Activated CD4-positive, alpha-beta T cell treated with anti-CD3 and anti-CD28 coated beads, Interleukin-2, amount 50 U/mL, for 48 hours (primary cell): Measurements from ENCODE around the gene MYL12A.
"Not testable (repeated sequence)": the region's sequence is repeated elsewhere in the genome, so short reads cannot be mapped to it uniquely, and the experiment has no call there.

ENCODE experiments used
- DNase-seq, 2 experiments: peaks; one replicate each; pipeline ENCODE4 v3.0.0-alpha.2; 2020

Gene MYL12A

DNA sequence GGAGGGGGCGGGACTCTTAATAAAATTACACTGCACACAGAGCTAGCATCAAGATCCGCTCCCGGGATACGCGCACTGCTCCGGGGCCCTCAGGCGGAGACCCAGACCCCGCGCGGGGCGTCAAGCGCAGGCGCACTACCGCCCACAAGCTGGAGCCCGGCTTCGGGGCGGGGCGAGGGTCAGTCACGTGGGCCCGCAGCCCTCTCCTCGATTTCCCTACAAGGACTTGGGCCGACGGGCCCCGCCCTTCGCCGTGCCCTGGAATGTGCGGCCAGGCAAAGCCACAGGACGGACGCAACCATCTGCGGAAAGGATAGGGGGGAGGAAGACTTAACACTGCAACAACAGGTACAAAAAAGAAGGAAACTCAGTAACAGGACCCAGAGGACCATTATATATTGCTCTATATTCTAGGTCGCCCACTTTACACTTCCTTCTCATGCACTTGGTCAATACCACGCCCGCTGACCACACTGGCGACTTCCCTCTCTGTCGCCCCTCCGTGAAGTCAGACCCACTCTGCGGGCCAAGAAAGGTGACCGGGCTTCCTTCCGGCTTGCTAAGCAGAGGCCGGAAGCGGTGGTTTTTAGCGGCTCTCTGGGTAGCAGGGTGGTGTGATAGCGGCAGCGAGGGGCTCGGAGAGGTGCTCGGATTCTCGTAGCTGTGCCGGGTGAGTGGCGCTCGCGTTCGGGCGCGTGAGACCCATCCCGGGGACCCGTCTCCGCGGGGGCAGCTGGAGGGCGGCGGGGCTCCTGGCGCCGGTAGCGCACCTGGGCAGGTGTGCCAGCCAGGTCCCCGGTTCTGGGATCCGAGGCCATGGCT is at the start of gene MYL12A:
MYL12A (plus strand) TSS at position 562 of the 822 bp plus-strand sequence. CDS start 5,447 bp downstream, outside the sequence.
- DNase-seq, result peak; percentile 98

DNA sequence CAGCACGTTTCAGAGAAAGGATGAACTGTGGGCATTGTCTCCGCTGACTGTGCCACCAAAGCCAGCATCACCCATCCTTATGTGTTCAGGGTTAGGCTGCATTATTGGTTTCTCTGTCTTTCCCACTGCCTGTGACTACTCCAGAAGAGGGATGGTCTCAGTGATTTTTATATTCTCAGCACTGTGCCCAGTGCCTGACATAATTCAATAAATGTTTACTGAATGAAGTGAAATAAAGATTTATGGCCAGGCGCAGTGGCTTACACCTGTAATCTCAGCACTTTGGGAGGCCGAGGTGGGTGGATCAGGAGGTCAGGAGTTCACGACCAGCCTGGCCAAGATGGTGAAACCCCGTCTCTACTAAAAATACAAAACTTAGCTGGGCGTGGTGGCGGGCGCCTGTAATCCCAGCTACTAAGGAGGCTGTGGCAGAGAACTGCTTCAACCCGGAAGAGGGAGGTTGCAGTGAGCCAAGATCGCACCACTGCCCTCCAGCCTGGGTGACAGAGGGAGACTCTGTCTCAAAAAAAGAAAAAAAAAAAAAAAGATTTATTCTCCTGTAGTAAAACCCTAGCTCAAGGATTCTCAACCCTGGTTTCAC is 49.2 kb upstream of the MYL12A start:
- not testable (repeated sequence) for DNase-seq

- no peak for DNase-seq
These were observed 47.5 kb upstream of the MYL12A start for GRCh38 chr18:3199942-3200645.

DNA sequence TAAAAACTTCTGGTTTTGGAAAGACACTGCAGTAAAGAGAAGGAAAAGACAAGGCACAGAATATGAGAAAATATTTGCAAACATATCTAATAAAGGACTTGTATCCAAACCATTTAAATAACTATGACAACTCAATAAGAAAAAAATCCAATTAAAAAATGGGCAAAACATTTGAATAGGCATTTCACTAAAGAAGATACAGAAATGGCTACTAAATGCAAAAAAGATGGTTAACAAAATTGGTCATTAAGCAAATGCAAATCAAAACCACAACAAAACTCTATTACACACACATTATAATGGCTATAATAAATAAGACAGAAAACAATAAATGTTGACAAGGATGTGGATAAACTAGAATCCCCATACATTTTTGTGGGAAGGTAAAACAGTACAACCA is 42.4 kb upstream of the MYL12A start:
- no peak for DNase-seq

DNA sequence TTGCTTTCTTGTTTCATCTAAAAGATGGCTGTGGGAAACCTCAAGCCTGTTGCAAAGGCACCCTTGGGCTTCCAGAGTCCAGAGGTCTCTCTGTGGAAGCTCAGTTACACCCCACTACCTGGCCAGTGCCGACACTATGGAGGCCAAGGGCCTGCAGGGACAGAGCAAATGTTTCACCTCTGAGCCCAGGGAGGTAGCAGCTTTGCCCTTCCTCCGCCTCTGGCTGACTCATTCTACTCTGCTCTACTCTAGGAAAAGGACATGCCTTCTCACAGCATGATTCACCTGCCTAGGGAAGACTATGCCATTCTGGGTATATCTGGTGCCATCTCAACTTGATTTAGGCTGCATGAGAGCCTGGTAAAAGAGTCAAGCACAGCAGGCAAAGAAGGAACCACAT is 40.0 kb upstream of the MYL12A start:
- no peak for DNase-seq

DNA sequence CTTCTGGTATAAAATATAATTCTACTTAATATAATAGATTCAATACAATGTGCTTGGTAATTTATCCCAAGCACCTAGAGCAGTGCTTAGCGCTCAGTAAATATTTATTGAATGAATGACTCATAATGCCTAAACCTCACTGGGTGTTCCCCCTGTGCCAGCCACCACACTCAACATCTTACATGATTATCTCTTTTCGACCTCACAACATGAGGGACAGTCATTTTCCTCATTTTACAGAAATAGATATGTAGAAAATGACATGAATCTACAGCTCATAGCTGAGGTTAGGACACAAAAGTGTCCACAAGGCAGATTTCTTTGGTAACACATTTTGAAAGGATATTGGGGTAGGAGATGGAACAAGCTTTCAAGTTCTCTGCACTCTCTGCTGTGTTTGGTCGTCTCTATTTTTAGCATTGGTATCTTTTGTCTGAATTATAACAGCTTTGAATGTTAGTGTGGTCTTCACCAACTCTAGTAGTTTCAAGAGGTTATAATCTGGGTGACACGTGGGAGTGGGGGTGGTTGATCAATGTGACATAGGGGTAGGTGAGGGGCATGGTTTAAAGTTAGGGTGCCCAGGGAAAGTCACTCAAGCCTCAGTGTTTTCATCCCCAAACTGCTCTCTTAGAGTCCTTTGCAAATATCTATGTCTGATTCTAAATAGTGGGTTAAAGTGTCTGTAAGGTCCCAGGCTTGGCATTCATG is 37.6 kb upstream of the MYL12A start:
- DNase-seq, result no peak

GRCh38 chr18:3211236-3211992 is 36.2 kb upstream of the MYL12A start:
- no peak for DNase-seq

GRCh38 chr18:3212657-3213056 is 34.9 kb upstream of the MYL12A start:
- DNase-seq, result no peak

- DNase-seq, result no peak
These were observed 34.1 kb upstream of the MYL12A start for GRCh38 chr18:3213300-3214059.

DNA sequence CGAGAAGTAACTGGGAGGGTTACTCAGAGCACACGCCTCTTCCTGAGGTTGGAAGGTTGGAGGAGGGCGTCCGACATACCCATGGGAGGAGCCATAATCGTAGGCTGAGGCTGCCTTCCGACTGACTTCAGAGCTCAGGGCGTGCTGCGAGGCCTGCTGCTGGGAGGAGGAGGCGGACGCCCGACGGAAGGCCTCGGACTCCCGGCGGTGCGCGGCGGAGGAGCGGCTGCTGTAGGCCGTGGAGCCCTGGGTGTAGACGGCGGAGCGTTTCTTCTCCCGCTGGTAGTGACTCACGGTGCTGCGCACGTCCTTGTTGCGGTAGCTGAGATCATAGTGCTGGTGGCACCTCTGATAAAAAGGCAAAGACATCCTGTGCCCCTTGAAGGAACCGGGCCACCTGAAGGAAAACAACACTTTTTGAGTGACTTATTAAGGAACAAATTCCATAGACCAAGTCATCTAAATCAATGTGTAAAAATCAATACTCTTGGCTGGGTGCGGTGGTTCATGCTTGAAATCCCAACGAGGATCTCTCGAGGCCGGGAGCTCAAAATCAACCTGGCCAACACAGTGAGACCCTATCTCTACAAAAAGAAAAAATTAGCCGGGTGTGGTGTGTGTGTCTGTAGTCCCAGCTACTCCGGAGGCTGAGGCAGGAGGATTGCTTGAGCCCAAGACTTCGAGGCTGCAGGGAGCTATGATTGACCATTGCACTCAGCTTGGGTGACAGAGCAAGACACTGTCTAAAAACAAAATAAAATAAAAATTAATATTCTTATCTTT is 32.6 kb upstream of the MYL12A start:
- no peak for DNase-seq

DNA sequence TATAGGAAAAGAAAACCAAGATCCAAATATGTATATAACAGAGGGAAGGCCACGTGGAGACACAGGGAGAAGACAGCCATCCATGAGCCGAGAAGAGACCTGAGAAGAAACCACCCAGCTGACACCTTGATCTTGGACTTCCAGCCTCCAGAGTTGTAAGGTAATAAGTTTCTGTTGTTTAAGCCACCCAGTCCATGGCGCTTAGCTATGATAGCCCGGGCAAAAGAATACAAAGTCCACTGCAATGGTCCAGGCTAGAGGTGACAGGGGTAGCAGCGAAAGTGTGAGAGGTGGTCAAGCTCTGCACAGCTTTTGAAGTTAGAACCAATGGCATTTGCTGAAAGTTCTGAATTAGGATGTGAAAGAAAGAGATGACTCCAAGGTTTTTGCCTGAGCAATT is 30.6 kb upstream of the MYL12A start:
- no peak for DNase-seq

GRCh38 chr18:3217948-3218647 is 29.5 kb upstream of the MYL12A start:
- DNase-seq, result no peak

GRCh38 chr18:3218819-3219218 is 28.8 kb upstream of the MYL12A start:
- DNase-seq, result no peak

- DNase-seq, result no peak
These were observed 28.4 kb upstream of the MYL12A start for GRCh38 chr18:3219241-3219630.

DNA sequence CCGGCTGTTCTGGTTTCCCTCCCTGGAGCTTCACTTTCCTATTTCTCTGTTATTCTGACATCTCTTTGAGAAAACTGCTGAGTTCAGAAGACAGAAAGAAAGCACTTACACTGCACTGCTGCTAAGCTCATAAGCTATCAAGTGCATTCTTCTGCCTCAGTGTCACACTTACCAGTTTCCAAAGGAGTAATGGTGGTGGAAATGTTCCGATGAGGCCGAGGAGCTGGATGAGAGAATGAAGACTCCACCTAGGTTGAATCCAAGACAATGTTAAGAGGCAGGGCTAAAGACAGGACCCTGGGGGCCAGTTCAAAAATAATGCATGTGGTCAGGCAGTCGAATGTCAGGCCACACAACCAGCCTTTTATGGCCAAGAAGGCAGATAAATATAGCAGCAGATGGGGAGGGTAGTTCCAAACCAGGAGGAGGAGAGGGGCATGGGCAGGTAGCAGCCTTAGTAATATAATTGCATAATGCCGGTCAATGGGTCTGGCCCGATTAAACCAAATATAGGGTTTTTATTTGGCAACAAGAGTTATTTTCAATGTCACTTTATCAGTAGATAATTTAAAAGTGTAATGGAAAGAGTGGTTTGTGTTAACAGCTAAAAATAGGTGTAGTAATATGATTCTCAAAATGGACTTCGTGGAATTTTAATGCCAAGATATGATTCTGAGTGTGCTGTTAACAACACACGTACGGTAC is 27.8 kb upstream of the MYL12A start, which contains the start of gene MYOM1:
MYOM1 (minus strand) TSS at position 338 of the 705 bp plus-strand sequence. CDS start 4,745 bp downstream, outside the sequence.
- DNase-seq, result no peak

DNA sequence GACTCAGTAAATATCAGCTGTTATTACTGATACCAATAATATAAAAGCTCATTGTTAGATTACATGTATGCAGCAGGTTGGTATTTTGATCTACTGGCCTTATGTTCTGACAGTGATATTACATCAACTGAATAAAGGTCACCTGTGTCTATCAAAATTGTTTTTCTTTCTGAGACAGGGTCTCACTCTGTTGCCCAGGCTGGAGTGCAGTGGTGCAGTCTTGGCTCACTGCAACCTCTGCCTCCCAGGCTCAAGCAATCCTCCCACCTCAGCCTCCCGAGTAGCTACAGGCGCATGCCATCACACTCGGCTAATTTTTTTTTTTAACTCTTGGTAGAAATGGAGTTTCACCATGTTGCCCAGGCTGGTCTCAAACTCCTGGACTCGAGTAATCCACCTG is 26.7 kb upstream of the MYL12A start:
- DNase-seq, result not testable (repeated sequence)

- DNase-seq, result no peak
These were observed 26.1 kb upstream of the MYL12A start for GRCh38 chr18:3221496-3221895.

DNA sequence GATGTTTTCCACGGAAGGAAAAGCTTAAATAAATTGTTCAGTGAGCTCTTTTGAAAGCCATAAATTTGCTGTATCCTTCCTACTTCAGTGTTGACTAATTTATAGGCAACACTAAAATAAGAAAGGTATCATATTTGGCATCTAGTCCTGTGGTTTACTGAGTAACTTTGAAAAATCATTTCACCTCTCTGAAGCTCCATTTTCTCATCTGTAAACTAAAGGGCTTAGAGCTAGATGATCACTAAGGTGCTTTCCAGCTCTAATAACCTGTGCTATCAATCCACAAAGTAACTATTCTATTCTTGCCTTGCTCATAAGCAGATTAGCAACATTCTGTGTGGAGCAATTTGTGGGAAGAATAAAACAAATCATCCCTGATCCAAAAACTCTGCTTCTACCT is 24.2 kb upstream of the MYL12A start:
- DNase-seq, result no peak

DNA sequence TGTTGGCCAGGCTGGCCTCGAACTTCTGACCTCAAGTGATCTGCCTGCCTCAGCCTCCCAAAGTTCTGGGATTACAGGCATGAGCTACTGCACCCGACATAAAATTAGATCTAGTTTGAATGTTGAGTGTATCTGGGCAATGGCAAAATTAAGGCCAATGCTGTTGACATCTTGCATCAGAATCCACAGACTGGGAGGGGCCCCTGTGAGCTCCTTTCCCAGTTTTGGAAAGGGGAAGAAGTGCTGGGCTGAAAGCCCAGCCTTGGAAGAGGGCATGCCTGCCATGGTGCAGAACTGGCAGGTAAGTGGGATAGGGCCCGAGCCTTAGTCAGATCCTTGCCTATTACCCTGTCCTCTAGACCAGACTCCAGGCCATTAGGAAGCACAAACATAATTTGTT is 23.4 kb upstream of the MYL12A start:
- DNase-seq, result no peak
